GM12864 (cell line): ENCODE results near the gene SH3RF1.

ENCODE experiments used
- DNase-seq: peaks from one replicate; pipeline ENCODE4 v3.0.0-alpha.2; 2011; ENCODE audit warnings: low read depth
- H3K4me3 ChIP-seq: 2 replicates; pipeline ENCODE4 v1.5.1; 2011; ENCODE audit warnings: mild to moderate bottlenecking, low read depth, low read length, control low read depth
- CTCF ChIP-seq: IDR thresholded peaks from 2 replicates; pipeline ENCODE4 v1.5.1; 2011; ENCODE audit warnings: low read depth, mild to moderate bottlenecking, moderate library complexity, low read length, control low read depth, inconsistent platforms; ENCODE audit errors: missing control alignments

The SH3RF1 gene

DNA sequence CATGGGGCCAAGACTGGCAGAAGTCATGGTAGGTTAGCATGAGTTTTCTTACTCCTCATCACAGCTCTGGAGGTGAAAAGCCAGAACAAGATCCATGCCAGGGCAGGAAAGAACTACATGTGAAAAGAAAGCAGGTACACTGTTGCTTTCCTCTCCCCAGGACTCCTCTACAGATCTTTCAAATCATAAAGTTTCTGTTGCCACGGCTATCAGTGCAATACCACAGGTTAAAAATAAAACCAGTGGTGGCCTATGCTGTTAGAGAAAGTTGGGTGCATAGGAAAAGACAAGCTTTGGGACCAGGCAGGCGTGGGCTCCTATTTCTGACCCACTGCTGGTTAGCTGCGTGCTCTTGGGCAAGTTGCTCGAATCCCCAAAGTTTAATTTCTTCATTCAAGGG is 81.4 kb downstream of the SH3RF1 start:
- TF ChIP-seq CTCF: no peak
- DNase-seq: no peak
- peak overlapping the region; percentile 6; the same call in 1 of the 2 replicates for H3K4me3 ChIP-seq

- no peak for TF ChIP-seq CTCF
- DNase-seq: no peak
- no peak overlapping the region for H3K4me3 ChIP-seq
Measured at GRCh38 chr4:169188204-169188603, 82.6 kb downstream of the SH3RF1 start.

- H3K4me3 ChIP-seq: no peak overlapping the region
- TF ChIP-seq CTCF: no peak
- no peak for DNase-seq
Measured at GRCh38 chr4:169185133-169185956, 85.4 kb downstream of the SH3RF1 start.

- no peak overlapping the region for H3K4me3 ChIP-seq
- TF ChIP-seq CTCF: no peak
- DNase-seq: no peak
Measured at GRCh38 chr4:169184686-169185085, 86.1 kb downstream of the SH3RF1 start.

DNA sequence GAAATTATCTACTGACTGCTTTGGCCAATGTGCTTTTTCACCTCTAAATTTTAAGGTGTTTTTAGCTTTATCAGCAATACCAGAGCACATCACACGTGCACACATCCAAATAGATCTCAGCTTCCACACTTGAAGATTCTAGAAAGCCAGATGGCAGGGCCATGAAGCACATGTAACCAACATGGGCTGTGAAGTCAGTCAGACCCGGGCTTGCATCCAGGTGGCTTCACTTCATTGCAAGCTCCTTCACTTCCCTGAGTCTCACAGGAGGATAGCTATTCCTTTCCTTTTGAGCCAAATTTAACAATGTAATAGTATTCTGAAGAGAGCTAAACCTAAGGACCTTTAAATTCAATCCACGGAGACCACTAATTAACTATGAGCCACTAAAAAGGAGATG is 86.5 kb downstream of the SH3RF1 start:
- no peak for DNase-seq
- H3K4me3 ChIP-seq: no peak overlapping the region
- TF ChIP-seq CTCF: no peak

GRCh38 chr4:169183581-169183980 is 87.2 kb downstream of the SH3RF1 start:
- DNase-seq: no peak
- no peak for TF ChIP-seq CTCF
- H3K4me3 ChIP-seq: no peak overlapping the region
